NCI-H526 (cell line): ENCODE measurements around the gene ALG9.

Experiments used
- DNase-seq, 2 experiments: peaks; one replicate each; lab custom pipeline; 2025; lab: John Stamatoyannopoulos, UW

Gene ALG9

GRCh38 chr11:111765984-111766833, 105.2 kb downstream of the ALG9 start, which contains the start of gene PPP2R1B:
Gene PPP2R1B (minus strand): TSS chr11:111766389. CDS start chr11:111766361, 28 bp downstream.
- peak; percentile 82 to 93 for DNase-seq

- peak in 1 of 2 experiments; percentile 91 for DNase-seq
These were observed 105.9 kb downstream of the ALG9 start for GRCh38 chr11:111765320-111765983.

DNA sequence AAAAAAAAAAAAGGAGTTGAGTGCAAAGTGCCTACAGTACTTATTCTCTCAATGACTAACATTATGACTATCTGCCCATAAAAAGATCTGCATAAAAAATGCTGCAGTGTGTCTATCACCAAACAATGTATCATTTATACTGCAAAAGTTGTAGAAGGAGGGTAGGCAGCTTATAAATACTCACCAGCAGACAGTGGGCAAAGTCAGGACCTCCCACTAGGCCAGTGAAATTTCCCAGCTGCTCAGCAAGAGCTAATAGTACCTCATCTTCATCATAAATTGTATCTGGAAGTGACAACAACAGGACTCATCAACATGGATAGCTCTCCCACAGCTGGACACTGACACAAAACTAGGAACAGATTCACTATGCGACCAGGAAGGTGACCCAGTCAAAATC, 106.8 kb downstream of the ALG9 start:
- peak in 1 of 2 experiments; percentile 20 for DNase-seq

- DNase-seq, result peak in 1 of 2 experiments; percentile 34
These were observed 108.3 kb downstream of the ALG9 start for GRCh38 chr11:111762981-111763643.

- no peak for DNase-seq
These were observed 108.9 kb downstream of the ALG9 start for GRCh38 chr11:111762526-111762925.

- no peak for DNase-seq
These were observed 110.3 kb downstream of the ALG9 start for GRCh38 chr11:111761036-111761435.

DNA sequence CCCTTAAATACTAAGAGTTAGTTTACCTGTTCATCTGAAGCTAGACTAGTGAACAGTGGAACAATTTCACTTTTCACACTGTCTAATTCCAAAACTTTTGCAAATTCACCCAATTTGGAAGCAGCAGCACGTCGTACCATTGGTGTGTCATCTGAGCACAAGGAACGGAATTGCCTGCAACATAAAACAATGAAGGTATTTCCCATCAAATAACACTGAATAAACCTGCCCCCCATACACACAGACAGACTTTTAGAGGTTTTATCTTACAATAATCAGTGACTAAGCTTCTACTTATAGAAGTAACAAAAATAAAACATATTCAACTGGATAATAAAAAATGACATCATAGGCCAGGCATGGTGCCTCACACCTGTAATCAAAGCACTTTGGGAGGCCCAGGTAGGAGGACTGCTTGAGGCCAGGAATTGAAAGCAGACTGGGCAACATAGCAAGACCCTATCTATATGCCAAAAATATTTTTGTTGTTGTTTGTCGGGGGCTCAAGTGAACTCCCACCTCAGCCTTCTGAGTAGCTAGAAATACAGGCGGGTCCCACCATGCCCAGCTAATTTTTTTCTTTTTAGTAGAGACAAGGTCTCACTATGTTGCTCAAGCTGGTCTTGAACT, 111.5 kb downstream of the ALG9 start:
- no peak for DNase-seq

DNA sequence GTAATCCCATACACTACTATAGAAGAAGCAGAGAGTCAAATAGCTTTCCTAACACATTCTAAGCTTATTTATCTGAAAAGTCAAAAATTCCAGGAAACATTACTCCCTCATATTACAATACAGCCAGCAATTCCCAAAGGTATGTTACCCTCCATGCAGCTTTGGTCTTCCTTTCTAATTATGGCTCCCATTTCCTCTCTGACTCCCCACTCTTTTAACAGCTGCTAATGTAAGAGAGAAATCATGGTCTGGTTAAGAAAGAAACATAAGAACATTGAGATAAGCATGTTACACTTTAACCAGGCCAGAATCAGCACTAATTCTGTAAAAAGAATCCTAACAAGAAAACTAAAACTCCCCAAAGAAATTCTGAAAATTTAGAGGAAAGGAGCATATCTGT, 112.0 kb downstream of the ALG9 start:
- DNase-seq, result no peak

- DNase-seq, result no peak
These were observed 115.3 kb downstream of the ALG9 start for GRCh38 chr11:111756097-111756496.

- no peak for DNase-seq
These were observed 121.7 kb downstream of the ALG9 start for GRCh38 chr11:111749646-111750045.

GRCh38 chr11:111748035-111748804, 123.2 kb downstream of the ALG9 start:
- DNase-seq, result no peak

DNA sequence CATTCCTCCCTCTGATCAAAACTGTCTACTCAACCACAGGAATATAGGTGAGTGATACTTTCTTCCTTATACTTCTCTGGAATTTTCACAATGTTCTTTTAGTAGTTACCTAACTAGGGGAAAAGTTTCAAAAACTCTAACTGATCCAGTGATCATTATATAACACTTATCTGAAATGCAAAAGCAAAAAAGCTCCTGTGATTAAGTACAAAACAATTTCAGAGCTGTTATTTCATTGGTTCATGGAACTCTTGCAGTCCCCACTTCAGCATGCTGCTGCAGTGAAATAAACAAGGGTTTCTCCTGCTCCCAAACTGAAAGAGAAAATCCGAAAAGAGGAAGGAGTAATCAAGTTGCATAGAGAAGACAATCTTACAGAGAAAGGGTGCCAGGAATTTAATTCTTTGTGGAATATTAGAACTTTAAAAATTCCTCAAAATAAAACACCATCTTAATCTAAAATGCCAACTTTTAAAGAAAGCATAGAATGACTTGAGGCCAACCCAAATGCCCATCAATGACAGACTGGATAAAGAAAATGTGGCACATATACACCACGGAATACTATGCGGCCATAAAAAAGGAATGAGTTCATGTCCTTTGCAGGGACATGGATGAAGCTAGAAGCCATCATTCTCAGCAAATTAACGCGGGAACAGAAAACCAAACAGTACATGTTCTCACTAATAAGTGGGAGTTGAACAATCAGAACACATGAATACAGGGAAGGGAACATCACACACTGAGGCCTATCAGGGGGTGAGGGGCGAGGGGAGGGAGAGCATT, 125.5 kb downstream of the ALG9 start:
- DNase-seq, result no peak

DNA sequence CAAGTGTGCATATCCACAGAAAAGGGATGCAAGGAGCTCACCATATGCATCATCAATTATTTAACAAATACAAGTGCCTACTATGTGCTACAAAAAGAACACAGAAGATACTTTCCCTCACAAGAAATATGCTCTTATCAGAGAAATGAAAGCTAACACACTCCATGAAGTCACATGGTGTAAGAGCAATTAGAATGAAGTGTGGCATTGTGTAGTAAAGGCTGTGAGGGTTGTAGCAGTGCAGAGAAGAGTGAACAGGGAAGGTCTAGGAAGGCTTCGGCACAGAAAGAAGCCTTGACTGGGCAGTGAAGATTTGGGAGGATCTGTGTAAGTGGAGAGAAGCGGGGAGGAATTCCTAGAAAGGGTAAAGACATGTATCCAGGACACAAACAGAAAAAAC, 127.7 kb downstream of the ALG9 start:
- DNase-seq, result no peak

DNA sequence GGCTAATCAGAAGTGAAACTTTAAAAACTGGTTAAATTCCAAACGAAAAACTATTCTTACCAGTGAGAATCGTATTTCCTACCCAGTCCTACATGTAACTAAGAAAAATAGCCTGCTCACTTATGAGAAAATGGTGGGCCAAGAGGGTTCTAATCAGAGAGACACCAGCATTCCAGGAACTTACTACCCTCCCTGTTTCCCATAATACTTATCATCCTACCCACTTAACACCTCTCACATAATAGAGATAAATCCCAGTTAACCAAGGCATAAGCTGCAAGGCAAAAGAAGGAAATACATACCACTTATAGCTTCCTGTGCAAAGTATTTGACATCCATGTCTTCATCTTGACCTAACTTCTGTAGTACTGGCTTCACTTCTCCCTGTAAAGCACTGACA, 129.6 kb downstream of the ALG9 start:
- DNase-seq, result no peak

GRCh38 chr11:111739299-111739698, 132.1 kb downstream of the ALG9 start:
- no peak for DNase-seq

- DNase-seq, result no peak
These were observed 133.8 kb downstream of the ALG9 start for GRCh38 chr11:111737444-111738210.

DNA sequence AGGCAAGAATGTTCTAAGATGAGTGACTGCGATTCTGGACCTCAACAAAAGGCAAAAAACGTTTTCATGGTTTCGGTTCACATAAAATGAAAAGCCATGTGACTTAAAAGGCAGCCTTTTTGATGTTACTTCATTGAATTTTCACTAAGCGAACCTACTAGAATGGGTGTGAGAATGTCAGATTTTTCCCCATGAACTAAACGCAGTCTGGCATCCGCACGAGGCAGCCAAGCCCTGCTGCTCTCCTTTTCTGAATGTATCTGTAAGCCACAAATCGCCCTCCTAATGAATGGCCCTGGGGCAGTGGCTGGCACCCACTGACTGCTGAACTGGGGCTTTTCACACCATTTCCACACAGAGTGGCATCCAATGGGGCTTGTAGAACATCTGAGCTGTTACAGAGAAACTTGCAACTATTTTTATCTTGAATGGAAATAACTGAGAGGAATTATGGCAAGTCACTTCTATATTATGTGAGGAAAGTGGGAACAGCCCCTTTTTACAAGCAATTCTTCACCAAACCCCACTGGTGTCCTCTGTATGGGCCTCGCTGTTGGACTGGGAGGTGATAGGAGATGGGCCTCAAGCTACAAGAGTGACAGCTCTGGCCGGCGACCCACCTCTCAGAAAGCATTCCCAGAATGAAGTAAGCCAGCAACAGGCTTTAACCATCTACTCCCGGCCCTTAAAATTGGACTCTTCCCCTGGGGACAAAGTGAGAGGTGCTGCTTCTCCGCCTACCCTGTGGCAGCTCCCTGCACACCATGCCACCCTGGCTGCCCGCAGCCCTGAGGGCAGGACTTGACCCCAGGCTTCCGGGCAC, 134.5 kb downstream of the ALG9 start:
- DNase-seq, result no peak
